K562 (cell line): Measurements from ENCODE around the gene EFHC2. TPM values are rescaled to one million over a fixed set of nuclear protein-coding genes. Genes with fewer than 3 reads are reported as not detected.

Experiments used
- ARNT ChIP-seq, 2 experiments: fragments of 450-650 bp; IDR thresholded peaks; 2 replicates each; pipeline ENCODE4 v1.6.1; 2016; ENCODE audit warnings: mild to moderate bottlenecking in 1 of 2
- BACH1 ChIP-seq: fragments of 200-800 bp; sonication (Bioruptor generic); IDR thresholded peaks from 2 replicates; pipeline ENCODE4 v1.6.1; 2016; ENCODE audit warnings: missing genetic modification characterization, missing compliant biosample characterization
- BCOR ChIP-seq: fragments of 450-650 bp; IDR thresholded peaks from 2 replicates; pipeline ENCODE4 v1.6.1; 2016
- CREBBP ChIP-seq: IDR thresholded peaks from one replicate; pipeline ENCODE4 v1.6.1; 2012; ENCODE audit warnings: low read depth, mild to moderate bottlenecking, control low read depth, inconsistent platforms, low read length
- CSDE1 ChIP-seq, 2 experiments: fragments of 450-650 bp; IDR thresholded peaks; 2 replicates each; pipeline ENCODE4 v1.6.1; 2016; ENCODE audit warnings: mild to moderate bottlenecking in 1 of 2
- DPF2 ChIP-seq: fragments of 450-650 bp; IDR thresholded peaks from 2 replicates; pipeline ENCODE4 v1.6.1; 2016
- HDAC8 ChIP-seq: fragments of 450-650 bp; IDR thresholded peaks from 2 replicates; pipeline ENCODE4 v1.6.1; 2016; ENCODE audit warnings: mild to moderate bottlenecking, missing genetic modification characterization, moderate library complexity, missing compliant biosample characterization
- KLF1 ChIP-seq: fragments of 450-650 bp; IDR thresholded peaks from 2 replicates; pipeline ENCODE4 v1.6.1; 2016; ENCODE audit warnings: missing genetic modification characterization, missing compliant biosample characterization
- MED1 ChIP-seq: sonication (generic); formaldehyde crosslinking; IDR thresholded peaks from 2 replicates; pipeline ENCODE4 v1.8.1; 2023; ENCODE audit warnings: missing genetic modification reagents, borderline replicate concordance
- NCOR1 ChIP-seq: fragments of 450-650 bp; IDR thresholded peaks from 2 replicates; pipeline ENCODE4 v1.6.1; 2016; ENCODE audit warnings: mild to moderate bottlenecking, moderate library complexity
- NFRKB ChIP-seq: fragments of 450-650 bp; IDR thresholded peaks from 2 replicates; pipeline ENCODE4 v1.6.1; 2016; ENCODE audit warnings: low read depth
- PTRF ChIP-seq: fragments of 450-650 bp; IDR thresholded peaks from 2 replicates; pipeline ENCODE4 v1.6.1; 2016; ENCODE audit warnings: mild to moderate bottlenecking, missing genetic modification characterization, missing compliant biosample characterization
- RBBP5 ChIP-seq: fragments of 200-600 bp; sonication (generic); IDR thresholded peaks from 2 replicates; pipeline ENCODE4 v1.6.1; 2012; ENCODE audit warnings: borderline replicate concordance, mild to moderate bottlenecking, low read length, control low read depth, inconsistent platforms; ENCODE audit not compliant: insufficient read depth, poor library complexity, severe bottlenecking
- RBM22 ChIP-seq: fragments of 200-400 bp; formaldehyde crosslinking; IDR thresholded peaks from 2 replicates; pipeline ENCODE4 v1.6.1; 2018; ENCODE audit warnings: low read length, low read depth; ENCODE audit not compliant: poor library complexity, severe bottlenecking
- RBM34 ChIP-seq: fragments of 200-400 bp; formaldehyde crosslinking; IDR thresholded peaks from 2 replicates; pipeline ENCODE4 v1.6.1; 2018; ENCODE audit warnings: low read length, borderline replicate concordance; ENCODE audit not compliant: insufficient read depth
- SMARCA5 ChIP-seq: fragments of 450-650 bp; IDR thresholded peaks from 2 replicates; pipeline ENCODE4 v1.6.1; 2016
- SNAPC5 ChIP-seq: fragments of 250-450 bp; sonication (Bioruptor Pico); IDR thresholded peaks from 2 replicates; pipeline ENCODE4 v1.8.0; 2021; ENCODE audit warnings: moderate library complexity, mild to moderate bottlenecking, inconsistent platforms
- SP2 ChIP-seq: IDR thresholded peaks from 2 replicates; pipeline ENCODE4 v1.6.1; 2011; ENCODE audit warnings: mild to moderate bottlenecking, low read depth, low read length, moderate library complexity; ENCODE audit not compliant: poor library complexity, severe bottlenecking; ENCODE audit errors: extremely low read depth
- ZFP36 ChIP-seq: fragments of 150-350 bp; IDR thresholded peaks from 2 replicates; pipeline ENCODE4 v1.6.1; 2018; ENCODE audit warnings: low read length, low read depth; ENCODE audit not compliant: partially characterized antibody
- ZNF146 ChIP-seq: IDR thresholded peaks from one replicate; pipeline ENCODE4 v1.6.1; 2018; ENCODE audit warnings: missing compliant biosample characterization; ENCODE audit not compliant: unreplicated experiment
- ZNF311 ChIP-seq: fragments of 250-450 bp; sonication (Bioruptor Pico); IDR thresholded peaks from 2 replicates; pipeline ENCODE4 v1.4.0; 2020; ENCODE audit warnings: mild to moderate bottlenecking, moderate library complexity
- ZNF785 ChIP-seq: fragments of 250-450 bp; sonication (Bioruptor Pico); IDR thresholded peaks from 2 replicates; pipeline ENCODE4 v1.4.0; 2020; ENCODE audit warnings: mild to moderate bottlenecking
- ZZZ3 ChIP-seq: fragments of 450-650 bp; IDR thresholded peaks from 2 replicates; pipeline ENCODE4 v1.6.1; 2016; ENCODE audit warnings: antibody characterized with exemption, mild to moderate bottlenecking, moderate library complexity
- polyA plus RNA-seq, 8 experiments: library from polyadenylated mRNA; depleted of rRNA in 4 of 8; stranded (reverse) in 5 of 8; unstranded in 3 of 8; fragments of >200 nt; fragmentation: Nextera tagmentation in 2 of 8; fragmentation: Illumina TruSeq in 1 of 8; extraction: Ambion mirVana in 2 of 8; extraction: Trizol in 1 of 8; gene quantifications; 2 replicates each; pipeline versions ENCODE4 v1.2.1 to v1.2.3, GENCODE V29; 2011 to 2014; ENCODE audit warnings: inconsistent platforms in 1 of 8, missing spikeins in 1 of 8
- total RNA-seq, 7 experiments: library from RNA; depleted of rRNA in 6 of 7; stranded (reverse); fragments of >200 nt in 6 of 7; fragmentation: Illumina TruSeq in 2 of 7; extraction: Trizol in 2 of 7; gene quantifications; 2 replicates each; pipeline versions ENCODE4 v1.2.1 to v1.2.3, GENCODE V29; 2011 to 2021; ENCODE audit warnings: low replicate concordance in 1 of 7
- TF ChIP-seq, protein P1 (sequence below): sonication (generic); formaldehyde crosslinking; IDR thresholded peaks from 2 replicates; pipeline ENCODE4 v1.8.0; 2022; ENCODE audit warnings: mild to moderate bottlenecking, low read depth, missing genetic modification reagents
- TF ChIP-seq, protein P2 (sequence below): sonication (generic); formaldehyde crosslinking; IDR thresholded peaks from 2 replicates; pipeline ENCODE4 v1.8.0; 2022; ENCODE audit warnings: mild to moderate bottlenecking, missing genetic modification reagents
- TF ChIP-seq, protein P3 (sequence below), 2 experiments: fragments of 200-800 bp in 1 of 2; sonication (Bioruptor generic) in 1 of 2; sonication (generic) in 1 of 2; formaldehyde crosslinking in 1 of 2; IDR thresholded peaks in 1 of 2; conservative IDR thresholded peaks in 1 of 2; 2 replicates each; pipeline versions ENCODE4 v1.5.0 to v1.6.1; 2016 to 2020; ENCODE audit warnings: missing compliant biosample characterization in 1 of 2, missing genetic modification characterization in 1 of 2, missing genetic modification reagents in 1 of 2
- TF ChIP-seq, protein P4 (sequence below): sonication (generic); formaldehyde crosslinking; IDR thresholded peaks from 2 replicates; pipeline ENCODE4 v1.9.0; 2022; ENCODE audit warnings: mild to moderate bottlenecking, missing genetic modification reagents

Gene EFHC2
- total and polyA plus RNA-seq, 9 of the 15 experiments (the other 6 are each of a cell fraction or from before 2014, with no cell fraction given): 1.3 to 8.1 (median 3.0) TPM

GRCh38 chrX:44344687-44345086 lies 1.2 kb upstream of the EFHC2 start (continued):
- TF ChIP-seq RBM34 (no peak), ZZZ3 (no peak), SP2 (no peak), MED1 (no peak), ARNT (IDR thresholded peaks at IDR 0.05) (no peak), HDAC8 (tag) (no peak), BACH1 (no peak), RBBP5 (no peak), KLF1 (tag) (no peak), CSDE1 (IDR thresholded peaks at IDR 0.05) (no peak), ZNF311 (CRISPR knock-in tag) (no peak), DPF2 (peak; percentile 72), SNAPC5 (CRISPR knock-in tag) (no peak), NFRKB (no peak), ZFP36 (no peak), CREBBP (no peak), ZNF146 (CRISPR knock-in tag) (no peak), SMARCA5 (no peak), NCOR1 (peak; percentile 68), RBM22 (no peak), BCOR (no peak), PTRF (tag) (no peak), ZNF785 (CRISPR knock-in tag) (no peak)
- TF ChIP-seq, protein P1, sequence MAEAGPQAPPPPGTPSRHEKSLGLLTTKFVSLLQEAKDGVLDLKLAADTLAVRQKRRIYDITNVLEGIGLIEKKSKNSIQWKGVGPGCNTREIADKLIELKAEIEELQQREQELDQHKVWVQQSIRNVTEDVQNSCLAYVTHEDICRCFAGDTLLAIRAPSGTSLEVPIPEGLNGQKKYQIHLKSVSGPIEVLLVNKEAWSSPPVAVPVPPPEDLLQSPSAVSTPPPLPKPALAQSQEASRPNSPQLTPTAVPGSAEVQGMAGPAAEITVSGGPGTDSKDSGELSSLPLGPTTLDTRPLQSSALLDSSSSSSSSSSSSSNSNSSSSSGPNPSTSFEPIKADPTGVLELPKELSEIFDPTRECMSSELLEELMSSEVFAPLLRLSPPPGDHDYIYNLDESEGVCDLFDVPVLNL (CRISPR knock-in tag): no peak
- TF ChIP-seq, protein P2, sequence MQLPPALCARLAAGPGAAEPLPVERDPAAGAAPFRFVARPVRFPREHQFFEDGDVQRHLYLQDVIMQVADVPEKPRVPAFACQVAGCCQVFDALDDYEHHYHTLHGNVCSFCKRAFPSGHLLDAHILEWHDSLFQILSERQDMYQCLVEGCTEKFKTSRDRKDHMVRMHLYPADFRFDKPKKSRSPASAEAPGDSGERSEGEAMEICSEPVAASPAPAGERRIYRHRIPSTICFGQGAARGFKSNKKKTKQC (CRISPR knock-in tag): no peak
- TF ChIP-seq, protein P3, sequence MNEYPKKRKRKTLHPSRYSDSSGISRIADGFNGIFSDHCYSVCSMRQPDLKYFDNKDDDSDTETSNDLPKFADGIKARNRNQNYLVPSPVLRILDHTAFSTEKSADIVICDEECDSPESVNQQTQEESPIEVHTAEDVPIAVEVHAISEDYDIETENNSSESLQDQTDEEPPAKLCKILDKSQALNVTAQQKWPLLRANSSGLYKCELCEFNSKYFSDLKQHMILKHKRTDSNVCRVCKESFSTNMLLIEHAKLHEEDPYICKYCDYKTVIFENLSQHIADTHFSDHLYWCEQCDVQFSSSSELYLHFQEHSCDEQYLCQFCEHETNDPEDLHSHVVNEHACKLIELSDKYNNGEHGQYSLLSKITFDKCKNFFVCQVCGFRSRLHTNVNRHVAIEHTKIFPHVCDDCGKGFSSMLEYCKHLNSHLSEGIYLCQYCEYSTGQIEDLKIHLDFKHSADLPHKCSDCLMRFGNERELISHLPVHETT (CRISPR knock-in tag; conservative IDR thresholded peaks at IDR 0.05 in 1 of 2, IDR thresholded peaks at IDR 0.05 in 1 of 2): no peak
- TF ChIP-seq, protein P4, sequence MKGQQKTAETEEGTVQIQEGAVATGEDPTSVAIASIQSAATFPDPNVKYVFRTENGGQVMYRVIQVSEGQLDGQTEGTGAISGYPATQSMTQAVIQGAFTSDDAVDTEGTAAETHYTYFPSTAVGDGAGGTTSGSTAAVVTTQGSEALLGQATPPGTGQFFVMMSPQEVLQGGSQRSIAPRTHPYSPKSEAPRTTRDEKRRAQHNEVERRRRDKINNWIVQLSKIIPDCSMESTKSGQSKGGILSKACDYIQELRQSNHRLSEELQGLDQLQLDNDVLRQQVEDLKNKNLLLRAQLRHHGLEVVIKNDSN (CRISPR knock-in tag): no peak
